Measurements from ENCODE around the gene MAB21L3.

Gene MAB21L3

GRCh38 chr1:116172666-116173065 lies 61.5 kb downstream of the MAB21L3 start:
- no peak overlapping the region for H2AFZ ChIP-seq (ENCODE audit: low read depth)
- TF ChIP-seq, protein P1, sequence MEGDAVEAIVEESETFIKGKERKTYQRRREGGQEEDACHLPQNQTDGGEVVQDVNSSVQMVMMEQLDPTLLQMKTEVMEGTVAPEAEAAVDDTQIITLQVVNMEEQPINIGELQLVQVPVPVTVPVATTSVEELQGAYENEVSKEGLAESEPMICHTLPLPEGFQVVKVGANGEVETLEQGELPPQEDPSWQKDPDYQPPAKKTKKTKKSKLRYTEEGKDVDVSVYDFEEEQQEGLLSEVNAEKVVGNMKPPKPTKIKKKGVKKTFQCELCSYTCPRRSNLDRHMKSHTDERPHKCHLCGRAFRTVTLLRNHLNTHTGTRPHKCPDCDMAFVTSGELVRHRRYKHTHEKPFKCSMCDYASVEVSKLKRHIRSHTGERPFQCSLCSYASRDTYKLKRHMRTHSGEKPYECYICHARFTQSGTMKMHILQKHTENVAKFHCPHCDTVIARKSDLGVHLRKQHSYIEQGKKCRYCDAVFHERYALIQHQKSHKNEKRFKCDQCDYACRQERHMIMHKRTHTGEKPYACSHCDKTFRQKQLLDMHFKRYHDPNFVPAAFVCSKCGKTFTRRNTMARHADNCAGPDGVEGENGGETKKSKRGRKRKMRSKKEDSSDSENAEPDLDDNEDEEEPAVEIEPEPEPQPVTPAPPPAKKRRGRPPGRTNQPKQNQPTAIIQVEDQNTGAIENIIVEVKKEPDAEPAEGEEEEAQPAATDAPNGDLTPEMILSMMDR (conservative IDR thresholded peaks at IDR 0.05; ENCODE audit: low read depth, low read length), result no peak
- H3K4me2 ChIP-seq, result no peak overlapping the region

GRCh38 chr1:116175611-116176010 lies 64.4 kb downstream of the MAB21L3 start:
- Histone ChIP-seq H3K4me1 (ENCODE audit: low read depth, poor library complexity, severe bottlenecking) (no peaks in the 10 kb centered on the region), H3K4me2 (no peak overlapping the region), H3K27me3 (ENCODE audit: insufficient read depth, low read depth) (no peaks in the 10 kb centered on the region), H3K9ac (no peak overlapping the region), H4K20me1 (ENCODE audit: insufficient read depth) (no peaks in the 10 kb centered on the region), H3K36me3 (ENCODE audit: insufficient read depth) (no peaks in the 10 kb centered on the region), H3K79me2 (ENCODE audit: insufficient read depth, low read depth) (no peaks in the 10 kb centered on the region), H3K4me3 (IDR thresholded peaks at IDR 0.05; ENCODE audit: insufficient read depth, low read depth, low read length) (no peak overlapping the region), H2AFZ (ENCODE audit: low read depth) (no peak overlapping the region), H3K27ac (no peak overlapping the region)
- TF ChIP-seq, protein P1 (conservative IDR thresholded peaks at IDR 0.05; ENCODE audit: low read depth, low read length), result no peak

More at GRCh38 chr1:116172666-116173065, 61.5 kb downstream of the MAB21L3 start:
- Histone ChIP-seq H4K20me1 (ENCODE audit: insufficient read depth) (no peaks in the 10 kb centered on the region), H3K4me1 (ENCODE audit: low read depth, poor library complexity, severe bottlenecking) (peaks cover 14% of the 10 kb centered on the region), H3K79me2 (ENCODE audit: insufficient read depth, low read depth) (no peaks in the 10 kb centered on the region), H3K4me3 (IDR thresholded peaks at IDR 0.05; ENCODE audit: insufficient read depth, low read depth, low read length) (no peak overlapping the region), H3K9ac (no peak overlapping the region), H3K27ac (no peak overlapping the region), H3K27me3 (ENCODE audit: insufficient read depth, low read depth) (no peaks in the 10 kb centered on the region), H3K36me3 (ENCODE audit: insufficient read depth) (no peaks in the 10 kb centered on the region)

DNA sequence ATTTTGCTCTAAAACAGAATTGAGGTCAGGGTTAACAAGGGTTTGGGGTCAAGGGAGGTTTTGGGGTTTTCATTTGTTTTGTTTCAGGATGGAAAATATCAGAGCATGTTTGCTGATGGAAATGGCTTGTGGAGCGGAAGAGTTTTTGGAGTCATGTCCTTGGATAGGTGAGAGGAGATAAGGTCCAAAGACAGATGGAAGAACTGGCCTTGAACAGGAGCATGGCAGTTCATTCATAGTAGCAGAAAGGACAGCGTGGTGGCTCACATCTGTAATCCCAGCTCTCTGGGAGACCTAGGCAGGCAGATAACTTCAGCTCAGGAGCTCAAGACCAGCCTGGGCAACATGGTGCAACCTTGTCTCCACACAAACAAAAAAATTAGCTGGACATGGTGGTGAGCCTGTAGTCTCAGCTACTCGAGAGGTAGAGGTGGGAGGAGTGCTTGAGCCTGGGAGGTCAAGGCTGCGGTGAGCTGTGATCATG lies 65.1 kb downstream of the MAB21L3 start:
- Histone ChIP-seq H3K9ac (no peak overlapping the region), H2AFZ (ENCODE audit: low read depth) (no peak overlapping the region), H3K36me3 (ENCODE audit: insufficient read depth) (no peaks in the 10 kb centered on the region), H3K79me2 (ENCODE audit: insufficient read depth, low read depth) (no peaks in the 10 kb centered on the region), H3K4me3 (IDR thresholded peaks at IDR 0.05; ENCODE audit: insufficient read depth, low read depth, low read length) (no peak overlapping the region), H3K4me2 (no peak overlapping the region), H4K20me1 (ENCODE audit: insufficient read depth) (no peaks in the 10 kb centered on the region), H3K27me3 (ENCODE audit: insufficient read depth, low read depth) (no peaks in the 10 kb centered on the region), H3K27ac (no peak overlapping the region), H3K4me1 (ENCODE audit: low read depth, poor library complexity, severe bottlenecking) (no peaks in the 10 kb centered on the region)
- TF ChIP-seq, protein P1 (conservative IDR thresholded peaks at IDR 0.05; ENCODE audit: low read depth, low read length), result no peak

- Histone ChIP-seq H2AFZ (ENCODE audit: low read depth) (no peak overlapping the region), H3K4me1 (ENCODE audit: low read depth, poor library complexity, severe bottlenecking) (no peaks in the 10 kb centered on the region), H3K4me2 (no peak overlapping the region), H4K20me1 (ENCODE audit: insufficient read depth) (no peaks in the 10 kb centered on the region), H3K4me3 (IDR thresholded peaks at IDR 0.05; ENCODE audit: insufficient read depth, low read depth, low read length) (no peak overlapping the region), H3K79me2 (ENCODE audit: insufficient read depth, low read depth) (no peaks in the 10 kb centered on the region), H3K36me3 (ENCODE audit: insufficient read depth) (no peaks in the 10 kb centered on the region), H3K9ac (no peak overlapping the region), H3K27me3 (ENCODE audit: insufficient read depth, low read depth) (no peaks in the 10 kb centered on the region), H3K27ac (no peak overlapping the region)
- TF ChIP-seq, protein P1 (conservative IDR thresholded peaks at IDR 0.05; ENCODE audit: low read depth, low read length), result no peak
Measured at GRCh38 chr1:116177861-116178260, 66.7 kb downstream of the MAB21L3 start.

Measured in KMS-11 (cell line).